Measurements from ENCODE around the gene HSD17B3.

The HSD17B3 gene

DNA sequence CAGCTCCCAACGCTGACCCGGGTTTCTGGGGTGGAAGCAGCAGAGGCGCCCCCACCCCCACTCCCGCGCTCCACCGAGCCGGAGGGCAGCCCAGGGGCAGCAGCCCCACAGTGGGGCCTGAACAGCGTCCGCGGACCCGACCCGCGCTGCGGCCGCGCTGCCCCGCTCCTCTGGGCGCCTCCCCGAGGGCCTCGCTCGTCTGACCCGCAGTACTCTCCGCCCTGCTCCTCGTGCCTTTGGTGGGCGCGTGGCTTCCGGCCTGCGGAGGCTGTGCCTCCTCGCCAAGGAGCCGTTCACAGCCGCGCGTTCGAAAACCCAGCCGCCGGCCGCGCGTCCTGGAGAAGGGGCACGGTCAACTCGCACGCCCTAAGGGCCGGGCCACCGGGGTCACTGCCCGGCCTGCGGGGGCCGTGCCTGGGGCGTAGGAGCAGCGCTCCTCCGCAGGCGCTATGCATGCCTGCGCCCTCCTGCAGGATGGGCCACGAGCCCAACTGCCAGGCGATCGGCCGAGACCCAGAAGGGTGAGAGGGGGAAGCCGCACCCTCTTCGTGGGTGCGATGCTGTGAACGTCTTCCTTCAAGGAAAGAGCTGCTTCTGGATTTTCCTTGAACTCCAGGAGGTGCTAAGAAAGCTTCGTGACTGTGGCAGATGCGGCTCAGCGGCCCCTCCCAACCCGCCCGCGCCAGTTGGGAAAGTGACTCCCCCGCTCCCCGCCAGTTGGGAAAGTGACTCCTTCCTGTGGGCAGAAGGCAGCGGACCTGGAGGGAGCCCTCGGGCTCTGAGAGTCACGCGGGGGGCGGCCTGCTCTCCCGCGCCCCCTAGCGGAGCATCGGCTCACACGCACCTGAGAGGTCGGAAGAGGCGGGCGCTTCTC, 82.7 kb downstream of the HSD17B3 start:
- H3K4me3 ChIP-seq (ENCODE audit: low read depth, low read length): no peak overlapping the region
- TF ChIP-seq, protein P1, sequence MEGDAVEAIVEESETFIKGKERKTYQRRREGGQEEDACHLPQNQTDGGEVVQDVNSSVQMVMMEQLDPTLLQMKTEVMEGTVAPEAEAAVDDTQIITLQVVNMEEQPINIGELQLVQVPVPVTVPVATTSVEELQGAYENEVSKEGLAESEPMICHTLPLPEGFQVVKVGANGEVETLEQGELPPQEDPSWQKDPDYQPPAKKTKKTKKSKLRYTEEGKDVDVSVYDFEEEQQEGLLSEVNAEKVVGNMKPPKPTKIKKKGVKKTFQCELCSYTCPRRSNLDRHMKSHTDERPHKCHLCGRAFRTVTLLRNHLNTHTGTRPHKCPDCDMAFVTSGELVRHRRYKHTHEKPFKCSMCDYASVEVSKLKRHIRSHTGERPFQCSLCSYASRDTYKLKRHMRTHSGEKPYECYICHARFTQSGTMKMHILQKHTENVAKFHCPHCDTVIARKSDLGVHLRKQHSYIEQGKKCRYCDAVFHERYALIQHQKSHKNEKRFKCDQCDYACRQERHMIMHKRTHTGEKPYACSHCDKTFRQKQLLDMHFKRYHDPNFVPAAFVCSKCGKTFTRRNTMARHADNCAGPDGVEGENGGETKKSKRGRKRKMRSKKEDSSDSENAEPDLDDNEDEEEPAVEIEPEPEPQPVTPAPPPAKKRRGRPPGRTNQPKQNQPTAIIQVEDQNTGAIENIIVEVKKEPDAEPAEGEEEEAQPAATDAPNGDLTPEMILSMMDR (IDR thresholded peaks at IDR 0.05; ENCODE audit: control insufficient read depth, extremely low read depth, insufficient read depth): peak; percentile 16; the same call in 1 of the 2 replicates
- no peak for DNase-seq (ENCODE audit: low read depth)

GRCh38 chr9:96217754-96218693, 84.0 kb downstream of the HSD17B3 start:
- no peak for DNase-seq (ENCODE audit: low read depth)
- no peak overlapping the region for H3K4me3 ChIP-seq (ENCODE audit: low read depth, low read length)
- TF ChIP-seq, protein P1 (IDR thresholded peaks at IDR 0.05; ENCODE audit: control insufficient read depth, extremely low read depth, insufficient read depth): peak; percentile 97

DNA sequence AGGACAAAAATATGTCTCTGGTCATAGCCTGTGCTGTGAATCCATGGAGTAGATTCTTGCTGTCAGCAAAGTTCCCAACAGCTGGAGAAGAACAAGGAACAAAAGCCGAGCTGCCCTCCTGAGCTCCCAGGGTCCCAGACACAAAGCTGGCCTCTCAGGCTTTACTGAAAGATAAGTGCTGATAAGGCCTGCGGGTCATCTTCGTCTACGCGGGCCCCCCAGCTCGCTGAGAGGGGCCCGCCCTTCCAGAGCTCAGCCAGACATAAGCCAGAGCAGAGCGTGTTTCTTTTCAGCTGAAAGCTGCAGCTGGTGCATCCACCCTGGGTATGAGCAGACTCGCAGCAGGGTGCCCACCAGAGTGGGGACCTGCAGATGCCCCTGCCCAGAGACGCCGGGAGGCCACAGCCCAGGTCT, 84.7 kb downstream of the HSD17B3 start:
- DNase-seq (ENCODE audit: low read depth): no peak
- H3K4me3 ChIP-seq (ENCODE audit: low read depth, low read length): no peak overlapping the region
- TF ChIP-seq, protein P1 (IDR thresholded peaks at IDR 0.05; ENCODE audit: control insufficient read depth, extremely low read depth, insufficient read depth): no peak

DNA sequence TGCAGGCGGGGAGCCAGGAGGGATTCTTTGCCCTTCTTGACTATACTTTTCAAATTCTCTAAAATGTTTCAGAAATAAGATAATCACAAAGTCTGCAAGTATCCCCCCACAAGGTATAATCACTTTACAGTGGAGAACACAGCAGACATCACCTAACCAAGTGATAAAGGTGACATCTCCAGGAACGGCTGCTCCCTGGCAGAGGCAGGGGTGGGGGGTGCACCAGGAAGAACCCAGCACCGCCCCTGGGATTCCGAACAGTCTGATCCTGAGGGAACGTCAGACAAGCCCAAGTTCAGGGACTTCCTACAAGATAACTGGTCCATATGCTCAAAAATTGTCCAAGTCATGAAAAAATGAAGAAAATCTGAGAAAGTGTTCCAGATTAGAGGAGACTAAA, 85.4 kb downstream of the HSD17B3 start:
- no peak for DNase-seq (ENCODE audit: low read depth)
- H3K4me3 ChIP-seq (ENCODE audit: low read depth, low read length): no peak overlapping the region
- TF ChIP-seq, protein P1 (IDR thresholded peaks at IDR 0.05; ENCODE audit: control insufficient read depth, extremely low read depth, insufficient read depth): no peak

DNA sequence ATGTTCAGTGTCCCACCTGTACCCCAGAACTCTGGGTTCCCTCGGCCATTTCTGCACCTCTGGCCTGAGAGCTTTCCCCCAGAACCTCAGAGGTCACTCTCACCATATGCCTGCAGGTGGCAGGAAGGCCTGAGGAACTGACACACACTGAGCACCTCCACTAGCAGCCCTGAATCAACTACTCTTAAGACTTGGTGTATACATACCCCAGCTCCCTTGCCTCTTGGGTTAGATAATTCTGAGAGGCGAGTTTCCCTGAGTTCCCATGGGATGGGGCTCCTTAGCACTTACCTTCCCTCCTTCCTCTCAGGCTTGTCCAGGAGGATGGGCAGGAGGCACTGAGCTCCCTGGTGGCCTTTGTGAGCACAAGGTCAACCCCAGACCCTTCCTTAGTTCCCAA, 86.1 kb downstream of the HSD17B3 start:
- DNase-seq (ENCODE audit: low read depth): no peak
- TF ChIP-seq, protein P1 (IDR thresholded peaks at IDR 0.05; ENCODE audit: control insufficient read depth, extremely low read depth, insufficient read depth): no peak
- H3K4me3 ChIP-seq (ENCODE audit: low read depth, low read length): no peak overlapping the region

DNA sequence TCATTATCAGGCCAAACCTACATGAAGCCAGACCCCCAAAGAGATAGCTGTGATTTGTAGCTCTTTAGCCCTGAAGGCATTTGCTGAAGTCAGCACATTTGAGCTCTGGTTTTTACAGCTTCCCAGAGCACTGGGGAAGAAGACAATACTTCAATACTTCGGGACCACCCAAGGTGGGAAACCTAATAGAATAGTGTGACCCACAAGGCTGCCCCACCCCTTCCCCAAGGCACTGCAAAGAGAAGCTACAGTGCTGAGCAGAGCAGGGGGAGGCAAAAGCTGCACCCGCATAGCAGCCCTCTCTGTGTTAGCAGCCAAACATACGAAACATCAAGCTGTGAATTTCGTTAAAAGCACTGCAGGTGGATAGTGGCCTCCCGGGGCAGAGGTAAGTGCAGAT, 87.3 kb downstream of the HSD17B3 start:
- TF ChIP-seq, protein P1 (IDR thresholded peaks at IDR 0.05; ENCODE audit: control insufficient read depth, extremely low read depth, insufficient read depth): no peak
- H3K4me3 ChIP-seq (ENCODE audit: low read depth, low read length): no peak overlapping the region
- DNase-seq (ENCODE audit: low read depth): no peak

Measured in LNCaP clone FGC (cell line).